Measurements from ENCODE around the gene AFF2. TPM values are rescaled to one million over a fixed set of nuclear protein-coding genes. Genes with fewer than 3 reads are reported as not detected.
A peak's percentile ranks its signal among the peaks of the same experiment; 100 is the strongest.

Gene AFF2
- total and polyA plus RNA-seq, 3 donors from 2014 or later = 4.7 to 28.1 (median 21.3) TPM

GRCh38 chrX:148976571-148977400 lies 476.4 kb downstream of the AFF2 start:
- Histone ChIP-seq H3K27ac (no peak overlapping the region), H3K27me3 (no peaks in the 10 kb centered on the region), H3K4me3 (no peak overlapping the region), H3K9me3 (no peaks in the 10 kb centered on the region), H3K36me3 (ENCODE audit: low read depth, missing control alignments) (no peaks in the 10 kb centered on the region), H3K4me1 (no peaks in the 10 kb centered on the region)
- TF ChIP-seq POLR2A (IDR thresholded peaks at IDR 0.05) = no peak
- no peak for TF ChIP-seq CTCF (IDR thresholded peaks at IDR 0.05)
- WGBS, 2 donors = 72 to 74% methylated on average over 6 to 8 of the region's 8 CpGs
- intact Hi-C loops (cut with DNase I; ENCODE audit: low total_unique reads) = no loop called here
- DNase-seq = no peak

GRCh38 chrX:148979786-148980185 lies 479.4 kb downstream of the AFF2 start:
- WGBS, 2 donors = 88 to 91% methylated on average over 4 of the region's 4 CpGs
- Histone ChIP-seq H3K36me3 (ENCODE audit: low read depth, missing control alignments) (no peaks in the 10 kb centered on the region), H3K27ac (no peak overlapping the region), H3K27me3 (no peaks in the 10 kb centered on the region), H3K9me3 (no peaks in the 10 kb centered on the region), H3K4me1 (no peaks in the 10 kb centered on the region), H3K4me3 (no peak overlapping the region)
- intact Hi-C loops (cut with DNase I; ENCODE audit: low total_unique reads) = no loop called here
- no peak for DNase-seq
- TF ChIP-seq CTCF (IDR thresholded peaks at IDR 0.05) (no peak), POLR2A (IDR thresholded peaks at IDR 0.05) (no peak)

- H3K27me3 ChIP-seq = no peaks in the 10 kb centered on the region
- no peak overlapping the region for H3K4me3 ChIP-seq
- H3K36me3 ChIP-seq (ENCODE audit: low read depth, missing control alignments) = no peaks in the 10 kb centered on the region
- 94 to 100% methylated on average over 1 to 2 of the region's 2 CpGs for WGBS, 2 donors
- no peaks in the 10 kb centered on the region for H3K4me1 ChIP-seq
- DNase-seq = no peak
- TF ChIP-seq POLR2A (IDR thresholded peaks at IDR 0.05) (no peak), CTCF (IDR thresholded peaks at IDR 0.05) (no peak)
- H3K27ac ChIP-seq = no peak overlapping the region
- H3K9me3 ChIP-seq = no peaks in the 10 kb centered on the region
- intact Hi-C loops (cut with DNase I; ENCODE audit: low total_unique reads) = no loop called here
Observed at GRCh38 chrX:148984238-148984637, 483.8 kb downstream of the AFF2 start.

- Histone ChIP-seq H3K27ac (no peak overlapping the region), H3K4me3 (no peak overlapping the region), H3K9me3 (no peaks in the 10 kb centered on the region), H3K4me1 (no peaks in the 10 kb centered on the region), H3K27me3 (no peaks in the 10 kb centered on the region), H3K36me3 (ENCODE audit: low read depth, missing control alignments) (no peaks in the 10 kb centered on the region)
- 90 to 100% methylated on average over 1 of the region's 1 CpG for WGBS, 2 donors
- intact Hi-C loops (cut with DNase I; ENCODE audit: low total_unique reads) = no loop called here
- TF ChIP-seq POLR2A (IDR thresholded peaks at IDR 0.05) (no peak), CTCF (IDR thresholded peaks at IDR 0.05) (no peak)
- no peak for DNase-seq
Observed at GRCh38 chrX:148991502-148991901, 491.1 kb downstream of the AFF2 start.

GRCh38 chrX:148995661-148996060 lies 495.2 kb downstream of the AFF2 start:
- H3K4me3 ChIP-seq = no peak overlapping the region
- DNase-seq = peak; percentile 13
- H3K9me3 ChIP-seq = no peaks in the 10 kb centered on the region
- H3K36me3 ChIP-seq (ENCODE audit: low read depth, missing control alignments) = no peaks in the 10 kb centered on the region
- no peaks in the 10 kb centered on the region for H3K4me1 ChIP-seq
- intact Hi-C loops (cut with DNase I; ENCODE audit: low total_unique reads) = no loop called here
- H3K27ac ChIP-seq = no peak overlapping the region
- no peaks in the 10 kb centered on the region for H3K27me3 ChIP-seq
- TF ChIP-seq POLR2A (IDR thresholded peaks at IDR 0.05) (no peak), CTCF (IDR thresholded peaks at IDR 0.05) (no peak)
- WGBS, 2 donors = 43 to 57% methylated on average over 3 of the region's 3 CpGs

All from testis (tissue), 3 donors.